ENCODE measurements around the gene DENND4C. TPM values are rescaled to one million over a fixed set of nuclear protein-coding genes. Genes with fewer than 3 reads are reported as not detected.

The DENND4C gene
- total RNA-seq, 1 donor: 65.1 TPM

GRCh38 chr9:19294219-19294618, 63.7 kb downstream of the DENND4C start:
- no peaks in the 10 kb centered on the region for H3K9me3 ChIP-seq (ENCODE audit: low read depth, low read length)
- H3K79me2 ChIP-seq (ENCODE audit: insufficient read depth, low read length): no peaks in the 10 kb centered on the region
- no peak overlapping the region for H3K27ac ChIP-seq (ENCODE audit: low read depth, low read length)
- peaks cover 21% of the 10 kb centered on the region for H3K36me3 ChIP-seq (ENCODE audit: insufficient read depth, low read length)
- no peak for DNase-seq (ENCODE audit: insufficient read length, low spot score, missing footprints)
- no peak for TF ChIP-seq CTCF (IDR thresholded peaks at IDR 0.05; ENCODE audit: extremely low read depth, low read depth, low read length)
- peaks cover 6% of the 10 kb centered on the region for H3K4me1 ChIP-seq (ENCODE audit: insufficient read depth, low read length)
- no peaks in the 10 kb centered on the region for H3K27me3 ChIP-seq (ENCODE audit: insufficient read depth, low read length)
- H3K4me2 ChIP-seq (ENCODE audit: insufficient read depth, low read length): no peak overlapping the region
- H4K20me1 ChIP-seq (ENCODE audit: insufficient read depth, low read length): no peaks in the 10 kb centered on the region
- H2AFZ ChIP-seq (ENCODE audit: low read length): no peak overlapping the region
- H3K4me3 ChIP-seq (ENCODE audit: insufficient read depth, low read length): no peak overlapping the region

GRCh38 chr9:19298436-19299000, 68.0 kb downstream of the DENND4C start:
- Histone ChIP-seq H3K4me1 (ENCODE audit: insufficient read depth, low read length) (peaks cover 4% of the 10 kb centered on the region), H3K4me2 (ENCODE audit: insufficient read depth, low read length) (no peak overlapping the region), H4K20me1 (ENCODE audit: insufficient read depth, low read length) (no peaks in the 10 kb centered on the region), H2AFZ (ENCODE audit: low read length) (no peak overlapping the region), H3K4me3 (ENCODE audit: insufficient read depth, low read length) (no peak overlapping the region), H3K27me3 (ENCODE audit: insufficient read depth, low read length) (no peaks in the 10 kb centered on the region), H3K36me3 (ENCODE audit: insufficient read depth, low read length) (peaks cover 16% of the 10 kb centered on the region), H3K9me3 (ENCODE audit: low read depth, low read length) (no peaks in the 10 kb centered on the region), H3K79me2 (ENCODE audit: insufficient read depth, low read length) (no peaks in the 10 kb centered on the region), H3K27ac (ENCODE audit: low read depth, low read length) (no peak overlapping the region)
- TF ChIP-seq CTCF (IDR thresholded peaks at IDR 0.05; ENCODE audit: extremely low read depth, low read depth, low read length): no peak
- no peak for DNase-seq (ENCODE audit: insufficient read length, low spot score, missing footprints)

GRCh38 chr9:19303216-19303615, 72.7 kb downstream of the DENND4C start:
- Histone ChIP-seq H3K4me3 (ENCODE audit: insufficient read depth, low read length) (no peak overlapping the region), H3K27me3 (ENCODE audit: insufficient read depth, low read length) (no peaks in the 10 kb centered on the region), H3K27ac (ENCODE audit: low read depth, low read length) (no peak overlapping the region), H3K79me2 (ENCODE audit: insufficient read depth, low read length) (no peaks in the 10 kb centered on the region), H3K4me2 (ENCODE audit: insufficient read depth, low read length) (no peak overlapping the region), H2AFZ (ENCODE audit: low read length) (no peak overlapping the region), H3K9me3 (ENCODE audit: low read depth, low read length) (no peaks in the 10 kb centered on the region), H4K20me1 (ENCODE audit: insufficient read depth, low read length) (no peaks in the 10 kb centered on the region), H3K4me1 (ENCODE audit: insufficient read depth, low read length) (no peaks in the 10 kb centered on the region), H3K36me3 (ENCODE audit: insufficient read depth, low read length) (peaks cover 3% of the 10 kb centered on the region)
- DNase-seq (ENCODE audit: insufficient read length, low spot score, missing footprints): no peak
- TF ChIP-seq CTCF (IDR thresholded peaks at IDR 0.05; ENCODE audit: extremely low read depth, low read depth, low read length): no peak

GRCh38 chr9:19306568-19306967, 76.1 kb downstream of the DENND4C start:
- TF ChIP-seq CTCF (IDR thresholded peaks at IDR 0.05; ENCODE audit: extremely low read depth, low read depth, low read length): no peak

More at GRCh38 chr9:19306568-19306967, 76.1 kb downstream of the DENND4C start:
- H3K79me2 ChIP-seq (ENCODE audit: insufficient read depth, low read length): no peaks in the 10 kb centered on the region
- H3K4me3 ChIP-seq (ENCODE audit: insufficient read depth, low read length): no peak overlapping the region
- no peak for DNase-seq (ENCODE audit: insufficient read length, low spot score, missing footprints)
- H3K36me3 ChIP-seq (ENCODE audit: insufficient read depth, low read length): peaks cover under 1% of the 10 kb centered on the region
- no peaks in the 10 kb centered on the region for H3K9me3 ChIP-seq (ENCODE audit: low read depth, low read length)
- H3K27me3 ChIP-seq (ENCODE audit: insufficient read depth, low read length): no peaks in the 10 kb centered on the region
- H3K4me2 ChIP-seq (ENCODE audit: insufficient read depth, low read length): no peak overlapping the region
- no peaks in the 10 kb centered on the region for H3K4me1 ChIP-seq (ENCODE audit: insufficient read depth, low read length)
- no peaks in the 10 kb centered on the region for H4K20me1 ChIP-seq (ENCODE audit: insufficient read depth, low read length)
- H3K27ac ChIP-seq (ENCODE audit: low read depth, low read length): no peak overlapping the region
- H2AFZ ChIP-seq (ENCODE audit: low read length): no peak overlapping the region

All from osteoblast (primary cell).